PC-3 (cell line): Measurements from ENCODE around the gene XPNPEP1.

Source experiments
- CTCF ChIP-seq: fragments of 300-600 bp; sonication (generic); conservative IDR thresholded peaks from 2 replicates; pipeline ENCODE4 v1.5.1; 2017; ENCODE audit warnings: antibody characterized with exemption, low read depth, mild to moderate bottlenecking, low read length
- EZH2phosphoT487 ChIP-seq: fragments of 300-600 bp; sonication (generic); IDR thresholded peaks from 2 replicates; pipeline ENCODE4 v1.6.1; 2018; ENCODE audit warnings: mild to moderate bottlenecking, antibody characterized with exemption, low read length, borderline replicate concordance

- TF ChIP-seq EZH2phosphoT487 (no peak), CTCF (no peak)
Measured at GRCh38 chr10:109934958-109935793, 11.9 kb upstream of the XPNPEP1 start.
